ENCODE results near the gene CLDN5.

CLDN5 gene

GRCh38 chr22:19494001-19494560 is 30.1 kb downstream of the CLDN5 start:
- Histone ChIP-seq H4K5ac (ENCODE audit: low read length) (no peak overlapping the region), H3K4me1 (ENCODE audit: control insufficient read depth, low read depth, low read length) (no peaks in the 10 kb centered on the region), H2BK5ac (ENCODE audit: low read length) (no peak overlapping the region), H3K79me2 (ENCODE audit: control insufficient read depth, insufficient read depth, low read length) (no peaks in the 10 kb centered on the region), H3K36me3 (ENCODE audit: control insufficient read depth, insufficient read depth, low read length) (peaks cover 1% of the 10 kb centered on the region), H3K27me3 (ENCODE audit: insufficient read depth, low read length, poor library complexity) (no peaks in the 10 kb centered on the region), H3K9ac (ENCODE audit: low read length) (no peak overlapping the region), H2BK15ac (replicated peaks; ENCODE audit: low read depth) (no peak overlapping the region), H3K4me2 (ENCODE audit: low read length) (no peak overlapping the region), H2BK120ac (ENCODE audit: low read depth, low read length) (no peak overlapping the region), H3K4ac (ENCODE audit: low read depth, low read length) (no peak overlapping the region), H3K27ac (ENCODE audit: low read depth, low read length) (no peak overlapping the region), H3K23ac (ENCODE audit: low read length) (no peak overlapping the region), H3K56ac (ENCODE audit: low read length) (no peak overlapping the region), H4K8ac (ENCODE audit: low read depth, low read length) (no peak overlapping the region), H3K18ac (ENCODE audit: low read length) (no peak overlapping the region), H3K4me3 (ENCODE audit: low read length) (no peak overlapping the region), H3K79me1 (ENCODE audit: low read length) (no peaks in the 10 kb centered on the region), H2AK5ac (ENCODE audit: low read length) (no peak overlapping the region)
- no CpG with 5 or more reads among the region's 8 CpGs for WGBS (ENCODE audit: extremely low coverage, insufficient coverage, low lambda C conversion rate)
- DNase-seq: no peak

GRCh38 chr22:19492504-19493174 is 31.6 kb downstream of the CLDN5 start:
- Histone ChIP-seq H3K36me3 (ENCODE audit: control insufficient read depth, insufficient read depth, low read length) (peaks cover 5% of the 10 kb centered on the region), H3K79me1 (ENCODE audit: low read length) (no peaks in the 10 kb centered on the region), H4K5ac (ENCODE audit: low read length) (no peak overlapping the region), H3K56ac (ENCODE audit: low read length) (no peak overlapping the region), H3K4ac (ENCODE audit: low read depth, low read length) (no peak overlapping the region), H2BK15ac (replicated peaks; ENCODE audit: low read depth) (no peak overlapping the region), H4K8ac (ENCODE audit: low read depth, low read length) (no peak overlapping the region), H3K4me1 (ENCODE audit: control insufficient read depth, low read depth, low read length) (no peaks in the 10 kb centered on the region), H3K79me2 (ENCODE audit: control insufficient read depth, insufficient read depth, low read length) (no peaks in the 10 kb centered on the region), H3K4me2 (ENCODE audit: low read length) (no peak overlapping the region), H3K23ac (ENCODE audit: low read length) (no peak overlapping the region), H3K27ac (ENCODE audit: low read depth, low read length) (no peak overlapping the region), H3K4me3 (ENCODE audit: low read length) (no peak overlapping the region), H3K27me3 (ENCODE audit: insufficient read depth, low read length, poor library complexity) (no peaks in the 10 kb centered on the region), H3K9ac (ENCODE audit: low read length) (no peak overlapping the region), H2AK5ac (ENCODE audit: low read length) (no peak overlapping the region), H2BK120ac (ENCODE audit: low read depth, low read length) (no peak overlapping the region), H2BK5ac (ENCODE audit: low read length) (no peak overlapping the region), H3K18ac (ENCODE audit: low read length) (no peak overlapping the region)
- no CpG with 5 or more reads among the region's 6 CpGs for WGBS (ENCODE audit: extremely low coverage, insufficient coverage, low lambda C conversion rate)
- no peak for DNase-seq

GRCh38 chr22:19490628-19491230 is 33.5 kb downstream of the CLDN5 start:
- no peak overlapping the region for H4K5ac ChIP-seq (ENCODE audit: low read length)
- H3K36me3 ChIP-seq (ENCODE audit: control insufficient read depth, insufficient read depth, low read length): peaks cover 5% of the 10 kb centered on the region
- whole genome bisulfite sequencing (ENCODE audit: extremely low coverage, insufficient coverage, low lambda C conversion rate): no CpG with 5 or more reads among the region's 5 CpGs

GRCh38 chr22:19488884-19489843 is 35.0 kb downstream of the CLDN5 start:
- Histone ChIP-seq H3K4me1 (ENCODE audit: control insufficient read depth, low read depth, low read length) (no peaks in the 10 kb centered on the region), H3K27ac (ENCODE audit: low read depth, low read length) (no peak overlapping the region), H3K4me3 (ENCODE audit: low read length) (no peak overlapping the region), H3K79me1 (ENCODE audit: low read length) (no peaks in the 10 kb centered on the region), H3K23ac (ENCODE audit: low read length) (no peak overlapping the region), H2AK5ac (ENCODE audit: low read length) (no peak overlapping the region), H2BK5ac (ENCODE audit: low read length) (no peak overlapping the region), H2BK120ac (ENCODE audit: low read depth, low read length) (no peak overlapping the region), H2BK15ac (replicated peaks; ENCODE audit: low read depth) (no peak overlapping the region), H4K5ac (ENCODE audit: low read length) (no peak overlapping the region), H3K4ac (ENCODE audit: low read depth, low read length) (no peak overlapping the region), H3K36me3 (ENCODE audit: control insufficient read depth, insufficient read depth, low read length) (peaks cover 6% of the 10 kb centered on the region), H3K9ac (ENCODE audit: low read length) (no peak overlapping the region), H3K27me3 (ENCODE audit: insufficient read depth, low read length, poor library complexity) (no peaks in the 10 kb centered on the region), H3K56ac (ENCODE audit: low read length) (no peak overlapping the region), H3K18ac (ENCODE audit: low read length) (no peak overlapping the region), H3K79me2 (ENCODE audit: control insufficient read depth, insufficient read depth, low read length) (no peaks in the 10 kb centered on the region), H4K8ac (ENCODE audit: low read depth, low read length) (no peak overlapping the region), H3K4me2 (ENCODE audit: low read length) (no peak overlapping the region)
- no CpG with 5 or more reads among the region's 7 CpGs for WGBS (ENCODE audit: extremely low coverage, insufficient coverage, low lambda C conversion rate)
- DNase-seq: no peak

More at GRCh38 chr22:19490628-19491230, 33.5 kb downstream of the CLDN5 start:
- no peak for DNase-seq
- H2BK15ac ChIP-seq (replicated peaks; ENCODE audit: low read depth): no peak overlapping the region
- H3K9ac ChIP-seq (ENCODE audit: low read length): no peak overlapping the region
- H2AK5ac ChIP-seq (ENCODE audit: low read length): no peak overlapping the region
- no peak overlapping the region for H4K8ac ChIP-seq (ENCODE audit: low read depth, low read length)
- H3K4me3 ChIP-seq (ENCODE audit: low read length): no peak overlapping the region
- no peak overlapping the region for H2BK5ac ChIP-seq (ENCODE audit: low read length)
- H3K27me3 ChIP-seq (ENCODE audit: insufficient read depth, low read length, poor library complexity): no peaks in the 10 kb centered on the region
- H3K18ac ChIP-seq (ENCODE audit: low read length): no peak overlapping the region
- no peaks in the 10 kb centered on the region for H3K79me2 ChIP-seq (ENCODE audit: control insufficient read depth, insufficient read depth, low read length)
- H3K4me1 ChIP-seq (ENCODE audit: control insufficient read depth, low read depth, low read length): no peaks in the 10 kb centered on the region
- H3K56ac ChIP-seq (ENCODE audit: low read length): no peak overlapping the region
- no peak overlapping the region for H3K23ac ChIP-seq (ENCODE audit: low read length)
- no peak overlapping the region for H2BK120ac ChIP-seq (ENCODE audit: low read depth, low read length)
- no peaks in the 10 kb centered on the region for H3K79me1 ChIP-seq (ENCODE audit: low read length)
- no peak overlapping the region for H3K27ac ChIP-seq (ENCODE audit: low read depth, low read length)
- H3K4me2 ChIP-seq (ENCODE audit: low read length): no peak overlapping the region
- H3K4ac ChIP-seq (ENCODE audit: low read depth, low read length): no peak overlapping the region

GRCh38 chr22:19488285-19488684 is 35.9 kb downstream of the CLDN5 start:
- H3K79me1 ChIP-seq (ENCODE audit: low read length): no peaks in the 10 kb centered on the region
- no peak overlapping the region for H4K5ac ChIP-seq (ENCODE audit: low read length)
- no peak overlapping the region for H3K4me2 ChIP-seq (ENCODE audit: low read length)
- H3K23ac ChIP-seq (ENCODE audit: low read length): no peak overlapping the region
- DNase-seq: no peak
- peaks cover 8% of the 10 kb centered on the region for H3K36me3 ChIP-seq (ENCODE audit: control insufficient read depth, insufficient read depth, low read length)
- H3K56ac ChIP-seq (ENCODE audit: low read length): no peak overlapping the region
- no peak overlapping the region for H3K9ac ChIP-seq (ENCODE audit: low read length)
- no peak overlapping the region for H2BK5ac ChIP-seq (ENCODE audit: low read length)
- no peak overlapping the region for H4K8ac ChIP-seq (ENCODE audit: low read depth, low read length)
- H3K27ac ChIP-seq (ENCODE audit: low read depth, low read length): no peak overlapping the region
- no peaks in the 10 kb centered on the region for H3K4me1 ChIP-seq (ENCODE audit: control insufficient read depth, low read depth, low read length)
- H2BK15ac ChIP-seq (replicated peaks; ENCODE audit: low read depth): no peak overlapping the region
- no peak overlapping the region for H2BK120ac ChIP-seq (ENCODE audit: low read depth, low read length)
- H3K79me2 ChIP-seq (ENCODE audit: control insufficient read depth, insufficient read depth, low read length): no peaks in the 10 kb centered on the region
- H3K4me3 ChIP-seq (ENCODE audit: low read length): no peak overlapping the region
- H3K4ac ChIP-seq (ENCODE audit: low read depth, low read length): no peak overlapping the region
- no peak overlapping the region for H2AK5ac ChIP-seq (ENCODE audit: low read length)
- no peaks in the 10 kb centered on the region for H3K27me3 ChIP-seq (ENCODE audit: insufficient read depth, low read length, poor library complexity)
- no CpG with 5 or more reads among the region's 2 CpGs for WGBS (ENCODE audit: extremely low coverage, insufficient coverage, low lambda C conversion rate)
- no peak overlapping the region for H3K18ac ChIP-seq (ENCODE audit: low read length)

Measured in mesendoderm (in vitro differentiated cells).